Hepatocyte (in vitro differentiated cells): Measurements from ENCODE around the gene SETD1A.

Source experiments
- CTCF ChIP-seq: fragments of 200-600 bp; sonication (generic); IDR thresholded peaks from 2 replicates; pipeline ENCODE4 v1.5.1; 2016; ENCODE audit warnings: antibody characterized with exemption, mild to moderate bottlenecking; ENCODE audit not compliant: poor library complexity
- EZH2 ChIP-seq: fragments of 200-600 bp; sonication (generic); IDR thresholded peaks from 2 replicates; pipeline ENCODE4 v1.6.1; 2016; ENCODE audit warnings: antibody characterized with exemption, mild to moderate bottlenecking, borderline replicate concordance
- EZH2phosphoT487 ChIP-seq: fragments of 200-600 bp; sonication (generic); IDR thresholded peaks from one replicate; pipeline ENCODE4 v1.6.1; 2018; ENCODE audit warnings: antibody characterized with exemption, mild to moderate bottlenecking, low read depth, moderate library complexity; ENCODE audit not compliant: unreplicated experiment, severe bottlenecking

GRCh38 chr16:30996985-30997724 is 39.6 kb downstream of the SETD1A start:
- TF ChIP-seq CTCF (no peak), EZH2phosphoT487 (no peak), EZH2 (no peak)
